ENCODE results near the gene CDC25B. TPM values are rescaled to one million over a fixed set of nuclear protein-coding genes. Genes with fewer than 3 reads are reported as not detected.

Gene CDC25B
- total and polyA plus RNA-seq, 10 of the 15 experiments (the other 5 are each of a cell fraction or from before 2014, with no cell fraction given): 4.6 to 58.8 (median 24.6) TPM

- TF ChIP-seq USF1 (IDR thresholded peaks at IDR 0.05; ENCODE audit: borderline replicate concordance, extremely low read length, insufficient read depth, low read depth, low read length): peak; percentile 94
- peak; percentile 41; the same call in 1 of the 2 replicates for TF ChIP-seq MLLT1 (IDR thresholded peaks at IDR 0.05)
- no peak for TF ChIP-seq CHD4 (IDR thresholded peaks at IDR 0.05)
- TF ChIP-seq RFX5 (IDR thresholded peaks at IDR 0.05; ENCODE audit: low read depth, low read length): peak; percentile 70; the same call in 1 of the 2 replicates
- TF ChIP-seq, protein P1, sequence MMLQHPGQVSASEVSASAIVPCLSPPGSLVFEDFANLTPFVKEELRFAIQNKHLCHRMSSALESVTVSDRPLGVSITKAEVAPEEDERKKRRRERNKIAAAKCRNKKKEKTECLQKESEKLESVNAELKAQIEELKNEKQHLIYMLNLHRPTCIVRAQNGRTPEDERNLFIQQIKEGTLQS (IDR thresholded peaks at IDR 0.05; ENCODE audit: borderline replicate concordance, extremely low read depth, low read depth, low read length): peak; percentile 26; the same call in 1 of the 2 replicates
- TF ChIP-seq PBX3 (IDR thresholded peaks at IDR 0.05; ENCODE audit: insufficient replicate concordance, low read depth, low read length): no peak
- TF ChIP-seq NFYB (IDR thresholded peaks at IDR 0.05; ENCODE audit: insufficient read depth, low read depth, low read length): peak; percentile 83
- no peak for TF ChIP-seq TCF12 (IDR thresholded peaks at IDR 0.05; ENCODE audit: low read depth, low read length)
- peak; percentile 79 for TF ChIP-seq BRCA1 (IDR thresholded peaks at IDR 0.05; ENCODE audit: low read depth, low read length)
- TF ChIP-seq CHD2 (IDR thresholded peaks at IDR 0.05; ENCODE audit: borderline replicate concordance, low read depth, low read length): peak; percentile 99
- TF ChIP-seq SMAD5 (IDR thresholded peaks at IDR 0.05; ENCODE audit: low read depth): peak; percentile 33; the same call in 1 of the 2 replicates
- TF ChIP-seq HDGF (IDR thresholded peaks at IDR 0.05): peak; percentile 79; the same call in 1 of the 2 replicates
- TF ChIP-seq NFYA (IDR thresholded peaks at IDR 0.05; ENCODE audit: borderline replicate concordance, low read depth, low read length): no peak
- no peak for TF ChIP-seq SMAD1 (IDR thresholded peaks at IDR 0.05; ENCODE audit: low read depth, partially characterized antibody)
- peak; percentile 78 for TF ChIP-seq POLR2AphosphoS5 (IDR thresholded peaks at IDR 0.05; ENCODE audit: low read length)
- TF ChIP-seq ASH2L (IDR thresholded peaks at IDR 0.05; ENCODE audit: borderline replicate concordance, low read depth): no peak
- TF ChIP-seq, protein P2, sequence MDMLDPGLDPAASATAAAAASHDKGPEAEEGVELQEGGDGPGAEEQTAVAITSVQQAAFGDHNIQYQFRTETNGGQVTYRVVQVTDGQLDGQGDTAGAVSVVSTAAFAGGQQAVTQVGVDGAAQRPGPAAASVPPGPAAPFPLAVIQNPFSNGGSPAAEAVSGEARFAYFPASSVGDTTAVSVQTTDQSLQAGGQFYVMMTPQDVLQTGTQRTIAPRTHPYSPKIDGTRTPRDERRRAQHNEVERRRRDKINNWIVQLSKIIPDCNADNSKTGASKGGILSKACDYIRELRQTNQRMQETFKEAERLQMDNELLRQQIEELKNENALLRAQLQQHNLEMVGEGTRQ (IDR thresholded peaks at IDR 0.05; ENCODE audit: borderline replicate concordance, low read depth, low read length): peak; percentile 86
- TF ChIP-seq ZBTB11 (CRISPR knock-in tag; IDR thresholded peaks at IDR 0.05): no peak
- no peak for TF ChIP-seq CHD1 (IDR thresholded peaks at IDR 0.05; ENCODE audit: low read depth, low read length)
These were observed 28.4 kb upstream of the CDC25B start, which contains the start of gene ADISSP (continued) for GRCh38 chr20:3767427-3768341.

All from GM12878 (cell line).